ENCODE measurements around the gene VN1R5.

Gene VN1R5

DNA sequence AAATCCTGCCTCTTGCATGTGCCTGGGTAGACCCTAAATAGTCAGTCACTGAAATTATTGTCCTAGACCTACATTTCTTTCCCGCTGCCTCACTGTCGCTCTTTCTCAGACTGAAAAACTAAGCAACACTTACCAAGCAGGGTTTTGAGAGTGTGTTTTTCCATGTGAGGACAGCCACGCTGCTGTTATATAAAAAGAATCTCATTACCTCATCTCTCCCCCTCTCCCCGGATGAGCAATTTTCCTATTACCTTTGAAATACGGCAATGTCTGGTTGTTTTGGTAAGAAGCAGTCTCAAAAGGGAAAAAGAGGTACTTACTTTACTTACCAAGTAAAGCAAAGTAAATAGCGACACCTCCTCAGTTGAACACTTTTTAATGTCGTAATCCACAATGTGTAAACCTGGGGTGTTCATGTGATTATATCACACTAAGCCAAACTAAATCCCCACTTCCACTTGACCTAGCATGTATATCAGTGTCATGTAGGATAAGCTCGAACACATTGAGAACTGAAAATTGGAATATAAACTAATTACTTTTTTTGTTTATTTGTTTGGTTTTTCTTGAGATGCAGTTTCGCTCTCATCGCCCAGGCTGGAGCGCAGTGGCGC, 12.2 kb upstream of the VN1R5 start:
- Mint-ChIP-seq H3K27ac (no peak overlapping the region), H3K4me1 (ENCODE audit: low read depth) (no peaks in the 10 kb centered on the region), H3K27me3 (ENCODE audit: low read depth) (no peaks in the 10 kb centered on the region), H3K36me3 (ENCODE audit: low read depth) (no peaks in the 10 kb centered on the region), H3K9me3 (peaks cover 30% of the 10 kb centered on the region), H3K4me3 (no peak overlapping the region)

- Mint-ChIP-seq H3K4me1 (ENCODE audit: low read depth) (no peaks in the 10 kb centered on the region), H3K36me3 (ENCODE audit: low read depth) (no peaks in the 10 kb centered on the region), H3K4me3 (no peak overlapping the region), H3K27me3 (ENCODE audit: low read depth) (no peaks in the 10 kb centered on the region), H3K9me3 (peaks cover 41% of the 10 kb centered on the region), H3K27ac (no peak overlapping the region)
Observed at GRCh38 chr1:247246325-247247115, 9.4 kb upstream of the VN1R5 start.

DNA sequence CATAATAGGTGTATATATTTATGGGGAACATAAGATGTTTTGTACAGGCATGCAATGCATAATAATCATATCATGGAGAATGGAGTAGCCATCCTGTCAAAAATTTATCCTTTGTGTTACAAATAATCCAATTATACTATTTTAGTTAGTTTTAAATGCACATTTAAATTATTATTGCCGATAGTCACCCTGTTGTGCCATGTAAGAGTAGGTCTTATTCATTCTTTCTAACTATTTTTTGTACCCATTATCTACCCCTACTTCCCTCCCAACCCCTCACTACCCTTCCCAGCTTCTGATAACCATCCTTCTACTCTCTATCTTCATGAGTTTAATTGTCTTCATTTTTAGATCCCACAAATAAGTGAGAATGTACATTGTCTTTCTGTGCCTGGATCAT, 8.3 kb upstream of the VN1R5 start:
- H3K27me3 Mint-ChIP-seq (ENCODE audit: low read depth): no peaks in the 10 kb centered on the region
- no peaks in the 10 kb centered on the region for H3K36me3 Mint-ChIP-seq (ENCODE audit: low read depth)
- no peaks in the 10 kb centered on the region for H3K4me1 Mint-ChIP-seq (ENCODE audit: low read depth)
- no peak overlapping the region for H3K27ac Mint-ChIP-seq
- H3K4me3 Mint-ChIP-seq: no peak overlapping the region
- peaks cover 48% of the 10 kb centered on the region for H3K9me3 Mint-ChIP-seq

DNA sequence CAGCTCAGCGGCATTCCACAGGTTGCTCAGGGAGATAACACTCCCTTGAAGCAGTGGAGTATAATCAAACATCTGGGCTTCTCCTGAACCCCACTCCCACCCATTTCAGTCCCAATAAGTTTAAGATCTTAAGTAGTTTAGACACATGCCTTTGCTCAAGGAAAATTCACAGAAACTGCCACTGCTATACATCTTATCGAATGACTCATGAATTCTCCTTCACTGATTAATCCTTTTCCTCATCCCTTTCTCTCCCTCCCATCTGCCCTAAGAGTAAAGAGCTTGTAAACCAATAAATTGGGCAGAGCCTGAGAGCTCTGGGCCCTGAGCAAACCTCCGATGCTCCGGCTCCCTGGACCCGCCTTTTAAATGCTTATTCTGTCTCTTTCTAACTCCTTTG, 10.2 kb downstream of the VN1R5 start:
- no peak overlapping the region for H3K4me3 Mint-ChIP-seq
- H3K27ac Mint-ChIP-seq: no peak overlapping the region
- no peaks in the 10 kb centered on the region for H3K27me3 Mint-ChIP-seq (ENCODE audit: low read depth)
- no peaks in the 10 kb centered on the region for H3K4me1 Mint-ChIP-seq (ENCODE audit: low read depth)
- H3K9me3 Mint-ChIP-seq: peaks cover 19% of the 10 kb centered on the region
- no peaks in the 10 kb centered on the region for H3K36me3 Mint-ChIP-seq (ENCODE audit: low read depth)

- H3K4me1 Mint-ChIP-seq (ENCODE audit: low read depth): no peaks in the 10 kb centered on the region
- no peaks in the 10 kb centered on the region for H3K27me3 Mint-ChIP-seq (ENCODE audit: low read depth)
- H3K9me3 Mint-ChIP-seq: peaks cover 16% of the 10 kb centered on the region
- H3K36me3 Mint-ChIP-seq (ENCODE audit: low read depth): no peaks in the 10 kb centered on the region
- no peak overlapping the region for H3K4me3 Mint-ChIP-seq
- H3K27ac Mint-ChIP-seq: no peak overlapping the region
Observed at GRCh38 chr1:247268390-247269045, 12.6 kb downstream of the VN1R5 start.

DNA sequence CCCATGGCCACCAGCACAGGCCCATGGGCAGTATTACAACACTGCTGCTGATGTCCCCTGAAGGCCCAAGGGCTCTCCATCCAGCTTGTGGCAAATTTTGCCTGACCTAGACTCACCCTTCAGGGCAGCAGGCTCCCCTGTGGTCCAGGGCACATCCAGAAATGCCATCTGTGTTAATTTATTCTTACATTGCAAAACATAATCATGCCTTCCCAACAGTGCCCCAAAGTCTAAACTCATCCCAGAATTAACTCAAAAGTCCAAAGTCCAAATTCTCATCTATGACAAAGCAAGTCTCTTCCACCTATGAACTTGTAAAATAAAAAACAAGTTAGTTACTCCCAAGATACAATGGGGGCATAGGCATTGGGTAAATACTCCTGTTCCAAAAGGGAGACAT, 13.3 kb downstream of the VN1R5 start:
- Mint-ChIP-seq H3K27me3 (ENCODE audit: low read depth) (no peaks in the 10 kb centered on the region), H3K27ac (no peak overlapping the region), H3K4me3 (no peak overlapping the region), H3K4me1 (ENCODE audit: low read depth) (no peaks in the 10 kb centered on the region), H3K36me3 (ENCODE audit: low read depth) (no peaks in the 10 kb centered on the region), H3K9me3 (peaks cover 16% of the 10 kb centered on the region)

- Mint-ChIP-seq H3K27me3 (ENCODE audit: low read depth) (no peaks in the 10 kb centered on the region), H3K4me1 (ENCODE audit: low read depth) (no peaks in the 10 kb centered on the region), H3K4me3 (no peak overlapping the region), H3K36me3 (ENCODE audit: low read depth) (no peaks in the 10 kb centered on the region), H3K27ac (no peak overlapping the region), H3K9me3 (peaks cover 10% of the 10 kb centered on the region)
Observed at GRCh38 chr1:247270003-247270402, 14.1 kb downstream of the VN1R5 start.

DNA sequence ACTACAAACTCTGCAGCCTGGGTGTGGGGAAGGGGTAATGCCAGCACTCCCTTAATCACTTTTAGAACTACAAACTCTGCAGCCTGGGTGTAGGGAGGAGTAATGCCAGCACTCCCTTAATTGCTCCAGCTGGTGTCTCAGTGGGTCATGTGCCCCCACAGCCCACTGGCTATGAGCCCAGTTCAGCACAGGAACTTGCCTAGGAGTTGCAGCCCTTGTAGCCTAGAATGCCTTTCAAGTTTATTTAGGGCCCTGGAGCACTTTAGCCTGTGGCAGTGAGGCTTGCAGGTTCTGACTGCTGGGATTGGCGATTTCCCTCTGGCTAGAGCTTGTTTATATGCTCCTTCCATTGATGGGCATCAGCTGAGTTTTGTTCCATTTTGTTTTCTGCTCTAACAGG, 17.1 kb downstream of the VN1R5 start:
- Mint-ChIP-seq H3K4me1 (ENCODE audit: low read depth) (no peaks in the 10 kb centered on the region), H3K27ac (no peak overlapping the region), H3K9me3 (peaks cover 18% of the 10 kb centered on the region), H3K36me3 (ENCODE audit: low read depth) (no peaks in the 10 kb centered on the region), H3K27me3 (ENCODE audit: low read depth) (no peaks in the 10 kb centered on the region), H3K4me3 (no peak overlapping the region)

GRCh38 chr1:247274605-247275256, 18.9 kb downstream of the VN1R5 start:
- Mint-ChIP-seq H3K9me3 (peaks cover 18% of the 10 kb centered on the region), H3K4me1 (ENCODE audit: low read depth) (no peaks in the 10 kb centered on the region), H3K27ac (no peak overlapping the region), H3K4me3 (no peak overlapping the region), H3K27me3 (ENCODE audit: low read depth) (no peaks in the 10 kb centered on the region), H3K36me3 (ENCODE audit: low read depth) (no peaks in the 10 kb centered on the region)

GRCh38 chr1:247277191-247277590, 21.3 kb downstream of the VN1R5 start:
- Mint-ChIP-seq H3K9me3 (peaks cover 12% of the 10 kb centered on the region), H3K4me3 (no peak overlapping the region), H3K27me3 (ENCODE audit: low read depth) (no peaks in the 10 kb centered on the region), H3K27ac (no peak overlapping the region), H3K4me1 (ENCODE audit: low read depth) (no peaks in the 10 kb centered on the region), H3K36me3 (ENCODE audit: low read depth) (no peaks in the 10 kb centered on the region)

DNA sequence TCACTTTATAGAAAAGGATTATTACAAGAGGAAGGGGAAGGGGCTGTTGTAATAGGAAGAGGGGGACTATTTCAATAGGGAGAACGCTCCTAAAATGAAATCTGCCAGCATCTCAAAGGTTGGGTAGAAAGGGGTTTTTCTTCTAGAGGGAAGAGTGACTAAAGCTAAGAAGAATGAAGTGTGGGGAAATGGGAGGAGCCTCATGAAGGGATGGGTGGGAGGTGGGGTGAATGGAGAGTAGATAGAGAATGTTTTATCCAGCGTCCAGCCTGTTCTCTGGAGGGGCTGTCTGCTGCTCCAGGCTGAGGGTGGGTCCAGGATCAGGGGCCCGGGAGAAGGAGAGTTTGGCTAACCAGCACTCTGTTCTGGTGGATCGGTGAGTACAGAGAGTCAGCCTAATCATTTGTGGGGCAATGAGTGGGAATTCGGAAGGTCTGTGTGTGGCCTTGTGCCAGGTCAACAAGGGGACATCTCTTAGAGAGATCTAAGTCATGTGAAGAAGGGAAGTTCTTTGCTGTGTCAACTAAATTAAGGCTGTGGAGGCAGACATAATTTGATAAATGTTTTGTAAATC, 25.2 kb downstream of the VN1R5 start:
- Mint-ChIP-seq H3K36me3 (ENCODE audit: low read depth) (peaks cover 1% of the 10 kb centered on the region), H3K27ac (no peak overlapping the region), H3K4me1 (ENCODE audit: low read depth) (no peaks in the 10 kb centered on the region), H3K4me3 (no peak overlapping the region), H3K9me3 (peaks cover 11% of the 10 kb centered on the region), H3K27me3 (ENCODE audit: low read depth) (no peaks in the 10 kb centered on the region)

- H3K9me3 Mint-ChIP-seq: peaks cover 33% of the 10 kb centered on the region
- H3K4me3 Mint-ChIP-seq: no peak overlapping the region
- H3K4me1 Mint-ChIP-seq (ENCODE audit: low read depth): no peaks in the 10 kb centered on the region
- no peaks in the 10 kb centered on the region for H3K27me3 Mint-ChIP-seq (ENCODE audit: low read depth)
- no peak overlapping the region for H3K27ac Mint-ChIP-seq
- H3K36me3 Mint-ChIP-seq (ENCODE audit: low read depth): peaks cover 1% of the 10 kb centered on the region
Observed at GRCh38 chr1:247286134-247286670, 30.3 kb downstream of the VN1R5 start.

DNA sequence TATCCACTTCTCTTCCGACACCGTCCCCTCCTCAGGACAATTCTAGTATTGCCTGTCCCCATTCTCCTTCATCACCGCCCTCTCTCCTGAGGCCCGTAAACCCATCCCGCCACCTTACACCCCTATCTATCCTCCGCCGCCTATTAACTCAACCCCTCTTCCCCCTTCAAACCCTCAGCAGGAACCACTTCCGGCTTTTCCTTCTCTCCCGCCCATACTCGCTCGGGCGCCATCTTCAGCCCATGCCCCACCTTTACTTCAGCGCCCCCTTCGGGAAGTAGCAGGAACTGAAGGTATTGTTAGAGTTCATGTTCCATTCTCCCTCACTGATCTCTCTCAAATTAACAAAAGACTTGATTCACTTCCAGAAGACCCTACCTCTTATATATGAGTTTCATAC, 31.6 kb downstream of the VN1R5 start:
- no peak overlapping the region for H3K4me3 Mint-ChIP-seq
- peaks cover 33% of the 10 kb centered on the region for H3K9me3 Mint-ChIP-seq
- no peaks in the 10 kb centered on the region for H3K27me3 Mint-ChIP-seq (ENCODE audit: low read depth)
- no peak overlapping the region for H3K27ac Mint-ChIP-seq
- H3K4me1 Mint-ChIP-seq (ENCODE audit: low read depth): peaks cover 3% of the 10 kb centered on the region
- peaks cover 1% of the 10 kb centered on the region for H3K36me3 Mint-ChIP-seq (ENCODE audit: low read depth)

GRCh38 chr1:247288341-247288740, 32.5 kb downstream of the VN1R5 start:
- Mint-ChIP-seq H3K4me1 (ENCODE audit: low read depth) (peaks cover 3% of the 10 kb centered on the region), H3K27me3 (ENCODE audit: low read depth) (no peaks in the 10 kb centered on the region), H3K4me3 (no peak overlapping the region), H3K9me3 (peaks cover 33% of the 10 kb centered on the region), H3K27ac (no peak overlapping the region), H3K36me3 (ENCODE audit: low read depth) (peaks cover 1% of the 10 kb centered on the region)

Data from T-helper 1 cell treated with Interleukin-12 subunit alpha and Interleukin-12 subunit beta and Interleukin-4 antibody, amounts not matched to agents 30 μg/mL and 1 μg/mL, for 36 hours (primary cell).